ENCODE results near the gene KLF9.
"Not testable (repeated sequence)": the region's sequence is repeated elsewhere in the genome, so short reads cannot be mapped to it uniquely, and the experiment has no call there.

KLF9 gene

DNA sequence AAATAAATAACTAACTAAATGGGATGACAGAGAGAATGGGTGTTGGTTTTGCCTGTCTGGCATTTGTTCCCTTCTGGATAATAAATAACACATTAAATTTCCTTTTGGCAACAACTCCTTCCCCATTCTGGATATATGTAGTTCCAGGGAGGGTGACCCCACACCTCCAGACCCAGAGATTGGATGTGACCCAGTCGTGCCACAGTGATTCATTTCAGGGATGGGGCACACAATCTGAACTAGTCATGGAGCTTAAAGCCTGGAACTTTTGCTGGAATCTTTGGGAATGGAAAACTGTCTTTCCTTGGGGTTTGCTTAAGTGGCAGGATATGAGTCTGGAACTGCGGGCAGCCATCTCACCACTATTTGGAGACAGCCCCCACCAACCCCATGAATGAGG, 11.3 kb downstream of the KLF9 start:
- no peak for DNase-seq

DNA sequence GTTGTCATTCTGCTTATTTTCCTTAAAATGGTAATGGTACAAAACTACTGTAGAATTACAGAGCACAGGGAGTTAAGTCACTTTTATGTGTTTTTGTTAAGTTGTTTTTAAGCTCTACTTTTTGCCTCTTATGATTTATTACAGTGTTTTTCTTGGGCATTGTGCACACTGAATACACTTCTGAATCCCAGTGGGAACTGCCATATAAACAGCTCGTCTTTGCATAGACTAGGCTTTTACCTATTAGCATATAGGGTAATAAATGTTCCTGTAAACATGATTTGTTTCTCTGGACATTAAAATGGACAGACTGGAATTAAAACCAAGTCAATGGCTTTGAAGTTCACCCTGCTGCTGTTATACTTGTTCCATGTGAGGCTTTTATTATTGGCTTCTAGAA, 12.2 kb downstream of the KLF9 start:
- DNase-seq: no peak

GRCh38 chr9:70401241-70401640, 13.2 kb downstream of the KLF9 start:
- not testable (repeated sequence) for DNase-seq

- DNase-seq: no peak
These were observed 14.2 kb downstream of the KLF9 start for GRCh38 chr9:70400107-70400892.

DNA sequence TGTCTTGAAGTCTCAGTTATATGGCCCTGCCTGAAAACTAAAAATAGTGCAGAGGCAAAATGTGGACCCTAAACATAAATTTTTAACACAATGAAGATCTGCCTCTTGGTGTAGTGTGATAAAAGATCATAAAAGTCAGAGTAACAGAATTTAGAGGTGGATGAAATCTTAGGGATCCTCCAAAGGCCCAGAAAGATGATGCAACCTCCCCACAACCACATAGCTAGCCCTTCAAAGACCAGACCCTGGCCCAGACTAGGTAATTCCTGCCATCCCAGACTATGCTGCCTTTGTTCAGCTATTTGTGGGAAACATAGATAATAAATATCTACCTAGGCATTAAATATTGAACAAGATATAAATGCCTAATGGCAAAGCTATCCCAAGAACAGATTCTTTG, 15.3 kb downstream of the KLF9 start:
- no peak for DNase-seq

DNA sequence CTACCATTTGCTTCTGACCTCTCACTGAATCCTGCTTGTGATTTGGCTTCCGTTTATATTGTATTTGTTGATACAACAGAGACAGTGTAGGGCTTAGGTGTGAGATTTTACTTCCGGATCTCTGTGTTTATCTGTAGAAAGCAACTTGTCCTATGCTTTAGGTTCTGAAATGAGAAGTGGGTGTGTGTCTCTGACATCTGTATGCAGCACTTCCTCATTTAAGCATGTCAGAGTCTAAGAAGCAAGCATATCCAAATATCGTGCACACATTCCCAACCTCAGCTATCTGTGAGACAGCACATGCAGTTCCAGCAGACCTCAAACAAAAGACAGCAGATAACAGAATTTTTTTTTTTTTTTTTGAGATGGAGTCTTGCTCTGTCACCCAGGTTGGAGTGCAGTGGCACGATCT, 16.3 kb downstream of the KLF9 start:
- no peak for DNase-seq

- DNase-seq: no peak
These were observed 18.8 kb downstream of the KLF9 start for GRCh38 chr9:70395652-70396051.

DNA sequence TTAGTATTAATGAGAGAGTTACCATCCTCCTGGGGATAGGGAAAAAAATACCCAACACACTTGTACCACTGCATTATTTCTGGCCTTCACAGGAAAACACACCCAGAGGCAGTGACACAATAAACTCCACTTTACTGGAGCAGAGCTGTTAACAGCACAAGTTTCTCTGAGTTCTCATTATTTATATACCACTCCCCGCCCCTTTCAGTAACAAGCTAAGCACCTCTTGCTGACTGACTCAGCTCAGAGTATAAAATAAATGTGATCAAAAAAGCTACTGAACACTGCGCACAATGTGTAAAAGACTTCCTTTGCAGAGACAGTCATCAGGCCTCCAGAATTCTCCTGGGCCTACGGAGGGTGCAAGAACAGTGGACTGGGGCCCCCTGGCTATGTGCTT, 21.6 kb downstream of the KLF9 start:
- DNase-seq: no peak

GRCh38 chr9:70392189-70392588, 22.3 kb downstream of the KLF9 start:
- DNase-seq: no peak

GRCh38 chr9:70390933-70391341, 23.5 kb downstream of the KLF9 start:
- DNase-seq: no peak

DNA sequence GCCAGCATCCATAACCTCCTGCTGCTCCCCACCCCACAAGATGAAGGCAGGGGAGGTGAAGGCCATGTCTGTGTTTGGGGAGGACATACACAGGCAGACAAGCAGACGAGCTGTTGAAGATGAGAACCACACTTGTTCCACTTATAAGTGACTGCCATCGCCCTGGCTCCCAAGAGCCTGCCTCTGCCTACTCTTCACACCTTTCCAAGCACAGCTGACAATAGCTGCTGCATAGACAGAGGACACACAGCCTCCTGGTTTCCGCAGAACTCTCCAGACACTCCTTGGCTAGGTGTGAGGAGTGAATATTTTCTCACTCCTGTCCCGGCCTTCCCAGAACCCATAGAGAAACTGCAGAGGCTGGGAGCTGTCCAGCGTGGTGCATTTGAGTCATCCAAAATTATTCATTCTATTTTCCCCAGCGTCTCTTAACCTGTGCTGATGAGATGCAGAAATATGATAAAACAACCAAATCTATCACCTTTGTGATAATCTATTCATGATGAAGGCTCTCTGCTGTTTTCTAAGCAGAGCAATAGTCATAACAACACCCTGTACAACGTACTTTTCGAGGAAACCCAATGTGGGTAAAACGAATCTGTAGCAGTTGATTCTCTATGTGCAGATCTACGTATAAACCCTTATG, 24.7 kb downstream of the KLF9 start:
- no peak for DNase-seq

DNA sequence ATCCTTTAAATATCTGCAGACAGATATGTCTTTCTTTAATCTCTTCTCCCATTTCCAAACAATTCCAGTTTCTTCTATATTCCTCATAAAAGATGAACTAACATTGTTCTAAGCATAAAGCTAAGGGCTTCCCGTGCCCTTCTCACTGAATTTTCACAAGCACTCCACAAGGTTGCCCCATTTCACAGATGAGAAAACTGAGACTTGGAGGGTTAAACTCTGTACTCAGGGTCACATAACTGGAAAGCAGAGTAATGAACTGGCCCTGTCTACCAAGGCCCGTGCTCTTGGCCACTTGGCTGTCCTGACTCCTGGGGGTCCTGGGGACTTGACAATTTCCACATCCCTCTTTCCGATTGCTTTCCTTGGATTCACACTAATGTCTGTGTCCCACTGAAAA, 25.3 kb downstream of the KLF9 start:
- no peak for DNase-seq

GRCh38 chr9:70387663-70388062, 26.8 kb downstream of the KLF9 start:
- DNase-seq: no peak

DNA sequence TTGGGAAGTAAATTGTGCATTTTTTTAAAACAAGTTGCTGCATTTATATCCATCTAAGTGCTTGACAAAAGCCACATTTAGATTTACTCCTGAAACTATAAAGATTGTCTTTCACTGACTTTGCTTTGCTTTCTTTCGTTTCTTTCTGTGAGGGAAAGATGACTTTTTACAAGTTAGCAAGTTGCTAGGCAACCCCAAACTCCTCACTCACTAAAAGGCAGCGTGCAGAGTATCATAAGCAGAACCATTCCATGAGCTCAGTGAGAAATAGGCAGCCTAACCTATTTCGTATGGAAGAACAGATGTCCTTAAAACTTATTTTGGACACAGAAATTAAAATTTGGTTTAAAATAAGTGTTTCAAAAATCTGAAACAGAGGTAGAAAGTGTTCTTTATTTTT, 29.0 kb downstream of the KLF9 start:
- no peak for DNase-seq

DNA sequence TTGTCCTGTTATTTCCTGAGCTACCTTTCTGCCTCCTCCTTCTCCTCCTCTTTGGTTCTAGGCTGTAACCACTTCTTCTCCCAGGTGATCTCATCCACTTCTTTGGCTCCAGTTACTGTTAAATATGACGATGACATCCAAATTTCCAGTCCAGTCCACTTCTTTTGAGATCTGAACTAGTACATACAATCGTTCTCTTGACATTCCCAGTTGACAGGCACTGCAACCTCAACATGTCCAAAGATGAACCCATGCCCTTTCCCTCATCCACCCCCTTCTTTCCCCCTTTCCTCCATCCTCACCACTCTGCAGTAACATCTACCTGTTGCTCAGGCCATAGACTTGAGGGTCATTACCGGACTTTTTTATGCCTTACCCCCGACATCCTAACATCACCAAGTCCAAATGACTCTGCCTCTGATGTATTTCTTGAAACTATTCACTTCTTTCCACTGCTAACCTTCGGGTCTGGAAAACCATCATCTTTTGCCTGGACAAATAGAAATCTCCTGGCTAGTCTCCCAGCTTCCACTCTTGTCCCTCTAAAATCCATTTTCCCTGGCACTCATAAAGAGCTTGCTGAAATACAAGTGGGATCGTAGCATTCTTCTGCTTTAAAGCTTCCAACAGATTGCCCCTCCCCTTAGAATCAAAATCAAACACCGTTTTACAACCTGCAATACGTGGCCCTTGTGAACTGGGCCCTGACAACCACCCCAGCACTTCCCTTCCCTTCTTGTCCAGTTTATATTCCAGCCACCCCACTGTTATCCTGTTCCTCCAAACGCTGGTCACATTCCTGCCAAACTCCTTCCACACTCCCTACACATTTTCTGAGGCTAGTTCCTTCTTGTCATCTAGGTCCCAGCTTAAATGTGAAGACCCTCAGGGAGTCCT, 31.5 kb downstream of the KLF9 start:
- no peak for DNase-seq

GRCh38 chr9:70382046-70382708, 32.3 kb downstream of the KLF9 start:
- DNase-seq: no peak

DNA sequence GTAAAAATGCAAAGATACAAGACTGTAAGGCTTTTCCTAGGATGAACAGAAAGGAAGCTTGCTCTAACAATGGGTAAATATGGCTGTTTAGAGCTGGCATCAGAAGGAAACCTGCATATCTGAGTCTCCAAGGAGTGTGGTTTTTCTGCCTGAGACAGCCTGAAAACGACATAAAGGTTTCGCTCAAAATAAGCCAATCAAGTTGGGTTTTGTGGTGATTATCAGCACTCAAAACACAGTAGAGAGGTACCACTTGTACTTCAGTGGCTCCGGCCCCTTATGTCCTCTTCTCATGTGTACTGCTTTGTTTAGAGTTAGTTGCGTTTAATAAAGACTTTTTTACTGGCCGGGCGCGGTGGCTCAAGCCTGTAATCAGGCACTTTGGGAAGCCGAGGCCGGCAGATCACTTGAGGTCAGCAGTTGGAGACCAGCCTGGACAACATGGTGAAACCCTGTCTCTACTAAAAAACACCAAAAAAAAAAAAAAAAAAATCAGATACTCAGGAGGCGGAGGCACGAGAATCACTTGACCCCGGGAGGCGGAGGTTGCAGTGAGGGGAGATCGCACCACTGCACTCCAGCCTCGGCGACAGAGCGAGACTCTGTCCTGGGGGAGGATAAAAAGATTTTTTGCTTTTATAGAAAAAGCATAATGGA, 39.4 kb downstream of the KLF9 start:
- no peak for DNase-seq

DNA sequence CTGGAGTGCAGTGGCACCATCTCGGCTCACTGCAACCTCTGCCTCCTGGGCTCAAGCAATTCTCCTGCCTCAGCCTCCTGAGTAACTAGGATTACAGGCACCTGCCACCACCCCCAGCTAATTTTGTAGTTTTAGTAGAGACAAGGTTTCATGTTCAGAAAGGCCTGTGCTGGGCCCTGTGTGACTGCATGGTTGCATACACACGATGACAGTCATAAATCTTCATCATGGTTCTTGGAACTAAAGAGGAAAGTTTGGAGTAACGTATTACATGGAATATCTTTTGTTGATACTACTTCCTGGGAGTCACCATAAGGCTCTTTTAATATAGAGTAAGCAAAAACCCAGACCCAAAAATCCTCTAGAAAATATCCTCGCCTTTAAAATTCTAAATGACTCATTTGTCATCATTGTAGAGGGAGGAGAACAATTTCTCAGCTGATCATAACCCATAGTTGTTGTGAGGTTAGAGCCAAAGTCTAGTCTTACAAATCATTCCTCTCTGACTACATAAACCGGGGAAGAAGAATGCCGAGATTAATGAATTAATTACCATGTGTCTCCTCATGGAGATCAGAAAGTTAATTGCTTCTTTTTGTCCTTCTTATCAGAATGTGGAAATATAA, 47.0 kb downstream of the KLF9 start:
- no peak for DNase-seq

DNA sequence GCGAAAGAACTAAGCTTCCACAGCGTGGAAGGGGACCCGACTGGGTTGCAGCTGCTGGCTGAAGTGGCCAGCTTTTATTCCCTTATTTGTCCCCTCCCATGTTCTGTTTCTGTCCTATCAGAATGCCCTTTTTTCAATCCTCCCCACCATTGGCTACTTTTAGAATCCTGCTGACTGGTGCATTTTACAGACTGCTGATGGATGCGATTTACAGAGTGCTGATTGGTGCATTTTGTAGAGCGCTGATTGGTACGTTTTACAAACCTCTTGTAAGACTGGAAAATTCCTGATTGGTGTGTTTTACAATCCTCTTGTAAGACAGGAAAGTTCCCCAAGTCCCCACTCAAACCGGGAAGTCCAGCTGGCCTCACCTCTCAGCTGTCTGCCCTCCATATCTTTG, 50.7 kb downstream of the KLF9 start:
- DNase-seq: no peak

DNA sequence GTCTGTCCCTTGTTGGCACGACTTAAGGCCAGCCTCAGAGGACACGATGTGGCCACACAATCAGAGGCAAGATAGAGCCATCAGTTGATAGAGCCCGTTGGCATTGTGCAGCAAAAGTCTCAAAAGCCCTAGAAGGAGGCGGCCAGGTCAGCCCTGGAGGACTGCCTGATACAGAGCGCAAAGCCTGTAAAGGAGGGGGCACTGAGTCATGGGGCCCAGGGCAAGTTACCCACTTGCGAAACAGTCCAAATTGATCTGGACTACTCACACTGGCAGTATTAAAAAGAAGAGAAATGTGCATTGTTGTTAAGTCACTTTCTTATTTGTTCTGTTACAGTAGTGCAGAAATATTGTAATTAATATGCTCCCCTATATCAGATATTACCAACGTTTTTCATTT, 51.5 kb downstream of the KLF9 start:
- no peak for DNase-seq

DNA sequence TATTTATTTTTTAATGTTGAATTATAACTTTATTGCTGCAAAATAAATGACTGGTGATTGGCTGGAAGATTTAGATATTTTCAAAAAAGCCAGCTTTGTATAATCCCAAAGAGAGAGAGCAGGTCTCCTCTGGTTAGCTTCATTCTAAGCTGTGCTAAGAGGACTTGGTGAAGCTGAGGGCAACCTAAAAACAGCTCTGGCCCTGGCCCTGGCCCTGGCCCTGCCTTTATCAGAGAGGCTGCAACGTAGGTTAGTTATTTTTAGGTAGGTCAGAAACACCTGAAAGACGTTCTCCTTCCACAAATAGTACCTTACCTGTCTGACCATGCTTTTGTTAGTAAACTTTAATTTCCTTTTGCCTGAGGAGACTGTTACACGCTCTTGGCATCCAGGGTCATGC, 58.7 kb downstream of the KLF9 start:
- DNase-seq: no peak

DNA sequence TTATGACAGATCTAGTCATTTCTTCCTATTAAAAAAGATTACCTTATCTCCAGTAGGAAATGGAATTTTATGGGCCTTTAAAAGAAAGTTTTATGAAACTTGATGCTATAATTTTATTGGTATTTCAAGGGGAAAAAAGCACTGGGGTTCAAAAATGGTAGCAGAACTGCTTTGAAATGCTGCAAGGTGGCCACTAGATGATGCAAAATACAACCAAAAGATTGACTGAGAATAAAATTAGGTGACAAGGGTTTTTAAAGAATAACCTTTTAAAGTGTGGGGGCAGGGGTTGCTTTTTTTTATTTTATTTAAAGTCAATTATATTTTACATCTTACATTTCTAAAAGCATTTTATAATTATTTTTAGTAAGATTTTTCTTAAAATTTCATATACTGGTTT, 61.7 kb downstream of the KLF9 start:
- DNase-seq: no peak

All from activated CD4-positive, alpha-beta T cell treated with anti-CD3 and anti-CD28 coated beads for 1 hour (primary cell).